HG02870 (cell line): ENCODE data around the gene KLHL3.
"Not testable (repeated sequence)": the region's sequence is repeated elsewhere in the genome, so short reads cannot be mapped to it uniquely, and the experiment has no call there.

Experiments used
- ATAC-seq: cut with Tn5 transposase; IDR thresholded peaks from one replicate; pipeline ENCODE4 v1.9.1; 2021; ENCODE audit warnings: mild to moderate bottlenecking, moderate library complexity; ENCODE audit not compliant: unreplicated experiment

The KLHL3 gene

GRCh38 chr5:137669811-137670210 lies 66.1 kb downstream of the KLHL3 start:
- ATAC-seq: no peak

- no peak for ATAC-seq
These were observed 67.3 kb downstream of the KLHL3 start for GRCh38 chr5:137668637-137669036.

- no peak for ATAC-seq
These were observed 68.5 kb downstream of the KLHL3 start for GRCh38 chr5:137667341-137667740.

GRCh38 chr5:137666901-137667300 lies 69.0 kb downstream of the KLHL3 start:
- ATAC-seq: no peak

- peak; percentile 43 for ATAC-seq
These were observed 69.4 kb downstream of the KLHL3 start for GRCh38 chr5:137666461-137666850.

GRCh38 chr5:137665678-137666460 lies 70.0 kb downstream of the KLHL3 start:
- peak; percentile 99 for ATAC-seq

- ATAC-seq: peak; percentile 87
These were observed 75.5 kb downstream of the KLHL3 start for GRCh38 chr5:137660349-137660817.

GRCh38 chr5:137659209-137659608 lies 76.7 kb downstream of the KLHL3 start:
- no peak for ATAC-seq

GRCh38 chr5:137658324-137658723 lies 77.6 kb downstream of the KLHL3 start:
- no peak for ATAC-seq

- no peak for ATAC-seq
These were observed 78.8 kb downstream of the KLHL3 start for GRCh38 chr5:137657073-137657472.

- no peak for ATAC-seq
These were observed 79.3 kb downstream of the KLHL3 start for GRCh38 chr5:137656558-137656957.

GRCh38 chr5:137651022-137651421 lies 84.9 kb downstream of the KLHL3 start:
- no peak for ATAC-seq

- ATAC-seq: no peak
These were observed 86.5 kb downstream of the KLHL3 start for GRCh38 chr5:137649228-137649935.

- no peak for ATAC-seq
These were observed 87.5 kb downstream of the KLHL3 start for GRCh38 chr5:137648361-137648760.

- no peak for ATAC-seq
These were observed 88.5 kb downstream of the KLHL3 start for GRCh38 chr5:137647401-137647800.

GRCh38 chr5:137646761-137647160 lies 89.1 kb downstream of the KLHL3 start:
- no peak for ATAC-seq

GRCh38 chr5:137643081-137643480 lies 92.8 kb downstream of the KLHL3 start:
- ATAC-seq: not testable (repeated sequence)

- ATAC-seq: no peak
These were observed 93.8 kb downstream of the KLHL3 start for GRCh38 chr5:137642091-137642490.

GRCh38 chr5:137641148-137641547 lies 94.7 kb downstream of the KLHL3 start:
- ATAC-seq: no peak

GRCh38 chr5:137639645-137640044 lies 96.2 kb downstream of the KLHL3 start:
- no peak for ATAC-seq

GRCh38 chr5:137638841-137639240 lies 97.0 kb downstream of the KLHL3 start:
- no peak for ATAC-seq
